HEK293T (cell line): ENCODE measurements around the gene GNAL.

Experiments
- BHLHE40 ChIP-seq: fragments of 450-650 bp; IDR thresholded peaks from 2 replicates; pipeline ENCODE4 v1.6.1; 2016; ENCODE audit warnings: mild to moderate bottlenecking, moderate library complexity, borderline replicate concordance
- FOXK2 ChIP-seq: fragments of 450-650 bp; IDR thresholded peaks from 2 replicates; pipeline ENCODE4 v1.6.1; 2016; ENCODE audit warnings: mild to moderate bottlenecking
- HDGF ChIP-seq: fragments of 450-650 bp; IDR thresholded peaks from 2 replicates; pipeline ENCODE4 v1.6.1; 2017; ENCODE audit warnings: antibody characterized with exemption, borderline replicate concordance
- L3MBTL2 ChIP-seq: fragments of 450-650 bp; conservative IDR thresholded peaks from 2 replicates; pipeline ENCODE4 v1.6.1; 2016; ENCODE audit warnings: mild to moderate bottlenecking
- LEF1 ChIP-seq: fragments of 450-650 bp; IDR thresholded peaks from 2 replicates; pipeline ENCODE4 v1.6.1; 2017; ENCODE audit warnings: mild to moderate bottlenecking, borderline replicate concordance
- TF ChIP-seq, protein P1 (sequence below): fragments of 450-650 bp; IDR thresholded peaks from 2 replicates; pipeline ENCODE4 v1.6.1; 2016

DNA sequence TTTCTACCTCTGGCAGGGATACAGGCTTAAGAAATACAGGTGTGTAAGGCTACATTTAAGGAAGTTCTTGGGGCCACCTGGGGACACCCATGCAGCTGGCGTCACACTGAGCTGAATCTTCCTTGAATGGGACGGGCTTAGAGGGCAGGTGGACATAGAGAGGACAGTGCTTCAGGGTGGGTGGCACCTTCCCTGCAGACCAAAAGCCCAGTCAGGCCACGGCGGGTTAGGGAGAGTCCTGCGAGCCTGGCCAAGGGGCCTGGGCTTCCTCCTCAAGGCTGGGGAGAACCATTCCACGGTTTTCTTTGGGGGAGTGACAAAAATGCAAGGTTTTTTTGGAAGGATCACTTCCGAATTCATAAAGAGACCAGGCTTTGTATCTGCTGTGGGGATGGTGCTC is 73.4 kb downstream of the GNAL start:
- TF ChIP-seq L3MBTL2 (no peak), BHLHE40 (no peak), FOXK2 (no peak), LEF1 (no peak), HDGF (no peak)
- TF ChIP-seq, protein P1, sequence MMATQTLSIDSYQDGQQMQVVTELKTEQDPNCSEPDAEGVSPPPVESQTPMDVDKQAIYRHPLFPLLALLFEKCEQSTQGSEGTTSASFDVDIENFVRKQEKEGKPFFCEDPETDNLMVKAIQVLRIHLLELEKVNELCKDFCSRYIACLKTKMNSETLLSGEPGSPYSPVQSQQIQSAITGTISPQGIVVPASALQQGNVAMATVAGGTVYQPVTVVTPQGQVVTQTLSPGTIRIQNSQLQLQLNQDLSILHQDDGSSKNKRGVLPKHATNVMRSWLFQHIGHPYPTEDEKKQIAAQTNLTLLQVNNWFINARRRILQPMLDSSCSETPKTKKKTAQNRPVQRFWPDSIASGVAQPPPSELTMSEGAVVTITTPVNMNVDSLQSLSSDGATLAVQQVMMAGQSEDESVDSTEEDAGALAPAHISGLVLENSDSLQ: no peak
